Adrenal gland (tissue), 12 donors: ENCODE measurements around the gene PIAS4. TPM values are rescaled to one million over a fixed set of nuclear protein-coding genes. Genes with fewer than 3 reads are reported as not detected.

Experiments
- DNase-seq, 7 donors: peaks; one replicate each; pipeline ENCODE4 v3.0.0-alpha.2; 2019 to 2020
- H3K27ac ChIP-seq, 5 donors: fragments of 200-600 bp; sonication (generic) in 4 of 5; 1 replicate in 3 of 5; 2 replicates in 2 of 5; pipeline versions ENCODE4 v1.5.1 to v1.8.0; 2016 to 2020; ENCODE audit warnings: mild to moderate bottlenecking in 1 of 5
- H3K27me3 ChIP-seq: fragments of 200-600 bp; 2 replicates; pipeline ENCODE4 v1.8.0; 2021
- H3K36me3 ChIP-seq, 2 donors: fragments of 200-600 bp; replicated peaks in 1 of 2; 1 replicate in 1 of 2; 2 replicates in 1 of 2; pipeline versions ENCODE4 v1.5.1 to v1.8.0; 2018 to 2022
- H3K4me1 ChIP-seq, 2 donors: fragments of 200-600 bp; replicated peaks in 1 of 2; 1 replicate in 1 of 2; 2 replicates in 1 of 2; pipeline versions ENCODE4 v1.5.1 to v1.8.0; 2018 to 2021
- H3K4me3 ChIP-seq, 4 donors: fragments of 200-600 bp; sonication (generic) in 3 of 4; one replicate each; pipeline ENCODE4 v1.5.1; 2016 to 2018
- H3K9me3 ChIP-seq, 3 donors: fragments of 200-600 bp; sonication (generic) in 1 of 3; replicated peaks in 1 of 3; 1 replicate in 2 of 3; 2 replicates in 1 of 3; pipeline versions ENCODE4 v1.5.1 to v1.8.0; 2016 to 2021
- CTCF ChIP-seq, 6 experiments: fragments of 450-650 bp in 4 of 6; fragments of 200-600 bp in 2 of 6; sonication (generic) in 1 of 6; IDR thresholded peaks; 1 replicate in 5 of 6; 2 replicates in 1 of 6; pipeline versions ENCODE4 v1.5.1 to v1.8.0; 2016 to 2021; ENCODE audit warnings: antibody characterized with exemption in 6 of 6, mild to moderate bottlenecking in 2 of 6, moderate library complexity in 1 of 6
- POLR2A ChIP-seq, 2 donors: fragments of 450-650 bp; IDR thresholded peaks; one replicate each; pipeline ENCODE4 v1.6.1; 2017; ENCODE audit warnings: antibody characterized with exemption in 2 of 2, mild to moderate bottlenecking in 2 of 2, moderate library complexity in 1 of 2
- WGBS, 4 donors: extraction: QIAGEN DNeasy Blood & Tissue Kit in 2 of 4; methylation state at CpG; one replicate each; pipeline versions ENCODE4 v1.1.5 to v1.1.7; 2013 to 2017; 5-methylcytosine and 5-hydroxymethylcytosine counted together
- intact Hi-C, 2 donors: fragments of 100-400 bp; cut with DNase I; formaldehyde crosslinking; loops; one replicate each; pipeline versions ENCODE4 v1.14.1 to v1.15.0; 2022 to 2023
- polyA plus RNA-seq, 3 donors: library from polyadenylated mRNA; stranded (reverse); fragments of 200-250 nt in 2 of 3; fragments of 350-450 nt in 1 of 3; fragmentation: Illumina TruSeq in 1 of 3; extraction: RNeasy Lipid Tissue Mini Kit (QIAGEN cat#74804) in 1 of 3; gene quantifications; one replicate each; pipeline ENCODE4 v1.2.3, GENCODE V29; 2013 to 2014
- total RNA-seq, 9 donors: library from RNA; depleted of rRNA in 4 of 9; stranded (reverse); fragments of >200 nt in 4 of 9; fragments of 120-200 nt in 1 of 9; fragmentation: NEBNext Ultra II Directional in 1 of 9; extraction: Animal tissue kit (Norgen Biotek cat#: 25700) in 1 of 9; gene quantifications; one replicate each; pipeline versions ENCODE4 v1.1.0 to v1.2.4, GENCODE V29; 2013 to 2023
- donor health status: healthy with polysubstance abuse.
- donor health status: Bipolar disorder and iron deficiency.
- donor health status: DM: yes; HTN: yes; CAD: no.
- donor health status: DM: no; HTN: no; CAD: no.
- donor health status: DM: no; HTN: no; CAD: no.
- donor health status: DM: yes; HTN: yes; CAD: no.

The PIAS4 gene
- total and polyA plus RNA-seq, 12 donors = 13.7 to 40.7 (median 22.5) TPM

GRCh38 chr19:3979674-3980352 is 27.7 kb upstream of the PIAS4 start:
- H3K4me3 ChIP-seq = no peak overlapping the region
- no peaks in the 10 kb centered on the region for H3K27me3 ChIP-seq
- TF ChIP-seq CTCF (IDR thresholded peaks at IDR 0.05) = no peak
- no peak for TF ChIP-seq POLR2A (IDR thresholded peaks at IDR 0.05)
- no peaks in the 10 kb centered on the region for H3K9me3 ChIP-seq
- H3K36me3 ChIP-seq = peaks cover 0 to 92% of the 10 kb centered on the region in 2 donors
- no peak overlapping the region for H3K27ac ChIP-seq
- 87 to 100% (median 87%) methylated on average over 1 to 25 of the region's 25 CpGs for WGBS, 4 donors
- H3K4me1 ChIP-seq = peaks cover 9 to 21% of the 10 kb centered on the region in 2 donors
- intact Hi-C loops = no loop called here
- DNase-seq = no peak

GRCh38 chr19:3980353-3981251 is 26.9 kb upstream of the PIAS4 start:
- Histone ChIP-seq H3K36me3 (peaks cover 0 to 85% of the 10 kb centered on the region in 2 donors), H3K27me3 (no peaks in the 10 kb centered on the region), H3K27ac (peak overlapping the region in 1 of 5 donors; percentile 35), H3K9me3 (no peaks in the 10 kb centered on the region), H3K4me1 (peaks cover 9 to 24% of the 10 kb centered on the region in 2 donors), H3K4me3 (no peak overlapping the region)
- intact Hi-C loops = no loop called here
- no peak for TF ChIP-seq CTCF (IDR thresholded peaks at IDR 0.05)
- no peak for TF ChIP-seq POLR2A (IDR thresholded peaks at IDR 0.05)
- DNase-seq = peak in 1 of 7 donors; percentile 23
- whole genome bisulfite sequencing, 4 donors = 74 to 81% (median 78%) methylated on average over 12 to 31 of the region's 31 CpGs

- no peak for TF ChIP-seq CTCF (IDR thresholded peaks at IDR 0.05)
- TF ChIP-seq POLR2A (IDR thresholded peaks at IDR 0.05) = no peak
- intact Hi-C loops = no loop called here
- WGBS, 4 donors = 83 to 89% (median 87%) methylated on average over 9 to 10 of the region's 10 CpGs
- DNase-seq = peak in 1 of 7 donors; percentile 24
- H3K4me3 ChIP-seq = no peak overlapping the region
- no peaks in the 10 kb centered on the region for H3K9me3 ChIP-seq
- H3K27ac ChIP-seq = no peak overlapping the region
- H3K27me3 ChIP-seq = no peaks in the 10 kb centered on the region
- H3K4me1 ChIP-seq = peaks cover 11 to 30% of the 10 kb centered on the region in 2 donors
- H3K36me3 ChIP-seq = peaks cover 0 to 77% of the 10 kb centered on the region in 2 donors
Measured at GRCh38 chr19:3981373-3981735, 26.2 kb upstream of the PIAS4 start.
